GM18867 (cell line): ENCODE data around the gene TNFRSF12A.
"Not testable (repeated sequence)": the region's sequence is repeated elsewhere in the genome, so short reads cannot be mapped to it uniquely, and the experiment has no call there.

Experiments used
- ATAC-seq: cut with Tn5 transposase; IDR thresholded peaks from one replicate; pipeline ENCODE4 v1.9.1; 2021; ENCODE audit warnings: mild to moderate bottlenecking, moderate library complexity; ENCODE audit not compliant: unreplicated experiment

Gene TNFRSF12A

DNA sequence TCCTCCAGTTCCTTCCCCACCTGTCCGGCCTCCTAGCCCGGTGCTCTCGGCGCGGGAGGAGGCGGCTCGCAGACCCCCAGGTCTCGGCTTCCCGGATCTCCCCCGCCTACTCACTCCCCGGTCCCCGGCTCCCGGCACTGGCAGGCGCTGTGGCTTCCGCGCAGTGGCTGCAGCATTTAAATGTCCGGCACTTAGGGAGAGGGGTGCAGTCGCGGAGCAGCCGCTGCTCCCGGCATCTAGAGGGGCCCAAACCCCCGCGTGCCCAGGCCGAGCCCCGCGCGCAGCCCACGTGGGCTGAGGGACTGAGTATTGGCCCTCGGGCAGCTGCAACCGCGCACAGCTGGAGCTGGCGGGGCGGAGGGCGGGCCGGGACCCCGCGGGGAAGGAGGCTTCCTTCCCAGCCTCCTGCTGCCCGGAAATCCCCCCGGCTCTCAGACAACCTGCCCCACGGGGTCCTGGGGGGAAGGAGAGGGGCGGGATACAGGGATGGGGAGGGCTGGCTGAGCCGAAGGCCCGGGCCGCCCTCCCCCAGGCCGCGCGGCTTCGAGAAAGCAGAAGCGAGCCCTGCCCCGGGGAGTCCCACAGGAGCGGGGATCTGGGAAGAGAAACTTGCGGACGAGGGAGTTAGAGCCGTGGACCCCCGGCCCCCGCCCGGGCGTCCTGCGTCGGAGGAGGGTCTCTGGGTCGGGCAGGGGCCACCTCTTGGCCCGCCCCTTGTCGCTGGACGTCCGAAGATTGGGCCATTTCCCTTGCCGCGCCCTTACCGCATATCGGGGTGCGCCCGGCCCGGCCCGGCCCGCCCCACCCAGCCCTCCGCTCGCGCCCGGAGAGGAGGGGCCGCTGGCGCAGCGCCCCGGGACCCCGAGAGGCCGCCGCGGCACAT, 25.8 kb downstream of the TNFRSF12A start, which contains the start of gene MMP25:
Gene MMP25 (plus strand): TSS at position 804 of the 883 bp plus-strand sequence. CDS start 357 bp downstream, outside the sequence.
- ATAC-seq: no peak

DNA sequence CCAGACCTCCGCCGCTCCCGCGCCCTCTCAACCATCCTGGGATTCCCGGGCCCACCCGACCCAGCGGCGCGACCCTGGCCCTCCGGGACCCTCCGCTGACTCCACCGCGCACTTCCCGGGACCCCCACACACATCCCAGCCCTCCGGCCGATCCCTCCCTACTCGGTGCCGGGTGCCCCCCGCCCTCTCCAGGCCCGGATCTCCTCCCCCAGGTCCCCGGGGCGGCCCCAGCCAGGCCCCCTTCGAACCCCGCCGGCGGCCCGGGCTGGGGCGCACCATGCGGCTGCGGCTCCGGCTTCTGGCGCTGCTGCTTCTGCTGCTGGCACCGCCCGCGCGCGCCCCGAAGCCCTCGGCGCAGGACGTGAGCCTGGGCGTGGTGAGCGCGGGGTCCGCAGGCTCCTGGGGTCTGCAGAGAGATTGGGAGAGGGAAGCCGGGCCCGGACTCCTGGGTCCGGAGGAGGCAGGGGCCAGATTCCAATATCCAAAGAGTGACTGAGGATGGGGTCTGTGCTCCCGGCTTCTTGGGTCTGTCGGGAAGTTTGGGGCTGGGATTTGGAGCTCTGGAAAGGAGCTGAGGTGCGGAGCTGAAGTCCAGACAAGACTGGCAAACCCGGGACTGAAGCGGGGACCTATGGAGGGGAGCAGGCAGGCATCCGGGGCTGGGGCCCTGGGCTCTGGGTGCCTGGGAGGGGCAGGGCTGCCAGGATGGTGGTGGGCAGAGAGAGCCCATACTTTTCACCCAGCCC, 26.6 kb downstream of the TNFRSF12A start:
- ATAC-seq: no peak

- no peak for ATAC-seq
These were observed 27.2 kb downstream of the TNFRSF12A start for GRCh38 chr16:3047387-3047720.

DNA sequence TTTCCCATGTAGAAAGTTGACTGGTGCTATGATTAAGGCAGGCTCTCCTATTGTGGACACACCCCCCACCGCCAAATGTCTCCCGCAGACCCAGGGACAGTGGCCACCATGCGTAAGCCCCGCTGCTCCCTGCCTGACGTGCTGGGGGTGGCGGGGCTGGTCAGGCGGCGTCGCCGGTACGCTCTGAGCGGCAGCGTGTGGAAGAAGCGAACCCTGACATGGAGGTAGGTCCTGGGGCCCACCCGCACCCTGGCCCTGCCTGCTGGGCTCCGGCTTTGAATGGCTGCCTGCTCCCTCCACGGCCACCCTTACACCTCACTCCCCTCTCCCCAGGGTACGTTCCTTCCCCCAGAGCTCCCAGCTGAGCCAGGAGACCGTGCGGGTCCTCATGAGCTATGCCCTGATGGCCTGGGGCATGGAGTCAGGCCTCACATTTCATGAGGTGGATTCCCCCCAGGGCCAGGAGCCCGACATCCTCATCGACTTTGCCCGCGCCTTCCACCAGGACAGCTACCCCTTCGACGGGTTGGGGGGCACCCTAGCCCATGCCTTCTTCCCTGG, 29.8 kb downstream of the TNFRSF12A start:
- ATAC-seq: no peak

- no peak for ATAC-seq
These were observed 30.3 kb downstream of the TNFRSF12A start for GRCh38 chr16:3050487-3050886.

- ATAC-seq: no peak
These were observed 30.8 kb downstream of the TNFRSF12A start for GRCh38 chr16:3051009-3051408.

GRCh38 chr16:3051494-3051893, 31.3 kb downstream of the TNFRSF12A start:
- ATAC-seq: no peak

DNA sequence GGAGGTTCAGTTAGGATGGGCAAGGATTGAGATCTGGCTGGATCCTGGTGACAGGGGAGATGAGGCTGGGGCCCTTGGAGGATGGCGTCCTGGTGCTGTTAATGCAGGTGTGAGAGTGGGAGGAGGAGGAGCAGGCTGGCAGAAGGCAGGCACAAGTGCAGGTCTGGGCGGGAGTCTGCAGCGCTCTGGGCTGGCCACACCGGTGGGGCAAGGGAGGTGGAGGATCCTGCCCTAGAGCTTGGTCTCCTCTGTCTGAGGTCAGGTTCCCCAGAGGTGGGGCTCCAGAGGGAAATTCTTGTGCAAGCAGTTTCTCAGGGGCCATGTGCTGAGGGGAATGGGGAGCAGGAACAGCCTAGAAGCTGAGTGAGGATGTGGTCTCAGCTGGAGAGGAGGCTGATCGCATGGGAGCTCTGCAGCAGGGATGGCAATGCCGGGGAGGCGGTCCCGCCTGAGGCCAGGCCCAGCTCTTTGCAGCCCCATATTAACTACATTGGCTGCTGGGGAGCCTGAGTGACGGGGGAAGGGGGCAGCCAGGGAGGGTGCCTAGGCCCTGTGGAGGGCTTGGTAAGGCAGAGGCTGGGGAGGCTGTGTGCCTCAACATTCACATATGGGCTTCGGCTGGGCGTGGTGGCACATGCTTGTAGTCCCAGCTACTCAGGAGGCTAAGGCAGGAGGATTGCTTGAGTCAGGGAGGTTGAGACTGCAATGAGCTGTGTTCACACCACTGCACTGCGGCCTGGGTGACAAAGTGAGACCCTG, 32.6 kb downstream of the TNFRSF12A start:
- ATAC-seq: not testable (repeated sequence)

- not testable (repeated sequence) for ATAC-seq
These were observed 33.2 kb downstream of the TNFRSF12A start for GRCh38 chr16:3053330-3053710.

GRCh38 chr16:3054965-3055733, 35.0 kb downstream of the TNFRSF12A start:
- ATAC-seq: no peak

DNA sequence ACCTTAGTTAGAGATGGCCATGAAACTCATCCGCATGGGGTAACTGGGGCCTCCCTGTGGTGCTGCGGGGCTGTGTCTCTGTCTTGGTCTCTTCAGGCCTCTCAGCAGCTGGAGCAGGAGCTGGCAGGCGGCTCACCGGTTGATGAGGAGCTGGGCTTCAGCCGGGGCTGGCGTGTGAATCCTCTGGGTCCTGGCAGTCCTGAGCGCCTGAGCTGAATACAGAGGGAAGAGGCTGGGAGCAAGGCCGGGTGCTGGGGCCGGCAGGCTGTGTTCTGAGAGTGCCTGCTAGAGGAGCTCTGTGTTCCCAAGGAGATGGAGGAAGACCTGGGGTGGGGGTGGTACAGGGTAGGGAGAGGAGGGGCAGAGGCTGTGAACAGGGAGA, 35.6 kb downstream of the TNFRSF12A start:
- ATAC-seq: not testable (repeated sequence)

DNA sequence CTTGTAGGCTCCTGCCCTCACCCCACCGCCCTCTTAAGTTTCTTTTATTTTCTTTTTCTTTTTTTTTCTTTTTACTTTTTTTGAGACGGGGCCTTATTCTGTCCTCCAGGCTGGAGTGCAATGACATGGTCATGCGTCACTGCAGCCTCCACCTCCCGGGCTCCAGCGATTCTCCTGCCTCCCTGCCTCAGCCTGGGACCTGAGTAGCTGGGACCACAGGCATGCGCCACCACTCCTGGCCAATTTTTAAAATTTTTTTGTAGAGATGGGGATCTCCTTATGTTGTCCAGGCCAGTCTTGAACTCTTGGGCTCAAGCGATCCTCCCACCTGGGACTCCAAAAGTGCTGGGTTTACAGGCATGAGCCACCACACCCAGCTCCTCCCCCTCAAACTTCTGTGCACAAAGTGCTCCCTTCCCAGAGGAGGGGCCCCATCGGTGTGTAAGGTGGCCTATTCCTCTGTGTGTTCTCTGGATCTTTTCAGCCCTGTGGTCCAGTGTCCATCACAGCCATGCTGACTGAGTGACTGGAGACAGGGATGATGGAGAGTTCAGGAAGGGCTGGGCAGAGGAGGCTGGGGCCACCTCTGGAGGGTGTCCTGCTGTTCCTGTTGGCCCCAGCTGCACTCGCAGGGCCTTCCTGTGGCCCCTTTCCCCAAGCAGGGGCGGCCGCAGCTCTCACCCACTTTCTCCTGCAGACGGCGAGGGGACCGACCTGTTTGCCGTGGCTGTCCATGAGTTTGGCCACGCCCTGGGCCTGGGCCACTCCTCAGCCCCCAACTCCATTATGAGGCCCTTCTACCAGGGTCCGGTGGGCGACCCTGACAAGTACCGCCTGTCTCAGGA, 36.4 kb downstream of the TNFRSF12A start:
- no peak for ATAC-seq

DNA sequence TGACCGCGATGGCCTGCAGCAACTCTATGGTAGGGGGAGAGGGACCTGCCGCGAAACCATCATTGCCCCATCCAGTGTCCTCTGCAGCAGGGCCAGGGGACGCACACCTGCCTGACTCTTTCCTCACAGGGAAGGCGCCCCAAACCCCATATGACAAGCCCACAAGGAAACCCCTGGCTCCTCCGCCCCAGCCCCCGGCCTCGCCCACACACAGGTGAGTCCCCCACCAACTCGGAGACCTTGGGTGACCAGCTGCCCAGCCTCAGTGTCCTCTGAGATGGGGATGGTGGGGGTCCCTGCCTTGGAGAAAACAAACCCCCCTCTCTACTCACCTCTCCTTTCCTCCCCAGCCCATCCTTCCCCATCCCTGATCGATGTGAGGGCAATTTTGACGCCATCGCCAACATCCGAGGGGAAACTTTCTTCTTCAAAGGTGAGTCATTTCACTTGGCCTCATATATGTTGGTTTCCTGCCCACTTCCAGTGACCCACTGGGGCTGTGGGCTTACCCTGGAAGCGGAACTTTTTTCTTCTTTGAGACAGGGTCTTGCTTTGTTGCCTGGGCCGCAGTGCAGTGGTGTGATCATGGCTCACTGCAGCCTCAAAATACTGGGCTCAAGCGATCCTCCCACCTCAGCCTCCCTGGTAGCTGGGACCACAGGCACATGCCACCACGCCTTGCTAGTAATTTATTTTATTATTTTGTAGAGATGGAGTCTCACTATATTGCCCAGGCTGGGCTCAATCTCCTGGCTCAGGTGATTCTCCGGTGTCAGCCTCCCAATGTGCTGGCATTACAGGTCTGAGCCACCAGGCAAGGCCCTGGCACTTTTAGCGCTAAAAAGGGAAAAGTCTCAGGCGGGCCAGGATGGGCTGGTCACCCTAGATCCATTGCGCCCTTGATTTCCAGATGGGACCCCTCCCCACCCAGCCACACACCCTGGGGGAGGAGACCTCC, 37.3 kb downstream of the TNFRSF12A start:
- no peak for ATAC-seq

DNA sequence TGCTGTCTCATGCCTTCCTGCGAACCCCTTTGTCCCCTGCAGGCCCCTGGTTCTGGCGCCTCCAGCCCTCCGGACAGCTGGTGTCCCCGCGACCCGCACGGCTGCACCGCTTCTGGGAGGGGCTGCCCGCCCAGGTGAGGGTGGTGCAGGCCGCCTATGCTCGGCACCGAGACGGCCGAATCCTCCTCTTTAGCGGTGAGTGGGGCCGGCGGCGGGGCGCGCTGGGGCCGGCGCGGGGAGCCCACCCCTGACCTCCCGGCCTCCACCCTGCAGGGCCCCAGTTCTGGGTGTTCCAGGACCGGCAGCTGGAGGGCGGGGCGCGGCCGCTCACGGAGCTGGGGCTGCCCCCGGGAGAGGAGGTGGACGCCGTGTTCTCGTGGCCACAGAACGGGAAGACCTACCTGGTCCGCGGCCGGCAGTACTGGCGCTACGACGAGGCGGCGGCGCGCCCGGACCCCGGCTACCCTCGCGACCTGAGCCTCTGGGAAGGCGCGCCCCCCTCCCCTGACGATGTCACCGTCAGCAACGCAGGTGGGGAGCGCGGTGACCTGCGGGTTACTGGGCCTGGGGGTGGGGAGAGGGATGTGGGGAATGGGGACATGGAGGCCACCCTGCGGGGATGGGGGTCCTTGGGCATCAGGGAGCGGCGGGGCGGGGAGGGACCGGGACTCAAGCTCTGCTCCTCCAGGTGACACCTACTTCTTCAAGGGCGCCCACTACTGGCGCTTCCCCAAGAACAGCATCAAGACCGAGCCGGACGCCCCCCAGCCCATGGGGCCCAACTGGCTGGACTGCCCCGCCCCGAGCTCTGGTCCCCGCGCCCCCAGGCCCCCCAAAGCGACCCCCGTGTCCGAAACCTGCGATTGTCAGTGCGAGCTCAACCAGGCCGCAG, 38.2 kb downstream of the TNFRSF12A start:
- ATAC-seq: peak; percentile 19

DNA sequence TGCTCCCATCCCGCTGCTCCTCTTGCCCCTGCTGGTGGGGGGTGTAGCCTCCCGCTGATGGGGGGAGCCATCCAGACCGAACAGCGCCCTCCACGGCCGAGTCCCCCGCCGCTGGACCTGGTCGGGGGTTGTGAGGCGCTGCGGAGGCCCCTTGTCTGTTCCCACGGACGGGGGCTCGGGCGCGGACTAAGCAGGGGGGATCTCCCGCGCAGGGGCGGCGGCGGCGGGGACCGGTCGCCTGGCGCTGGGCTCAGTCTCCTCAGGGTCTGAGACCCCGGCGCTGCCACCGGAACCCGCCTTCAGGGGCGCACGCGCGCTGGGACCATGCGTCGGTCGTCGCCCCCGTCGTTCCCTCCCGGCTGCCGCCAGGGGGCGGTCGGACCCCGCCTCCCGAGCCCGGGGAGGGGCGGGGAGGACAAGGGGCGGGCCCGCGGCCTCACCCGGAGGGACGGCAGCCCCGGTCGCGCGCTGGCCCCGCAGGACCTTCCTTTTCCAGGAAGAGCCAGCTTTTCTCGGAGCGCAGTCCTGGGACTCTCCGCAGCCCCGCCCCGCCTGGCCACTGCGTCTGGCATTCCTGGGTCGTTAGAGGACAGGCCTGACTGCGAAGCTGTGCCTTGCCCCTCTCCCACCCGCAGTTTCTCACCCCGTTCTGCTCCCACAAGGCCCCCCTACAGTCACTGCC, 39.0 kb downstream of the TNFRSF12A start:
- ATAC-seq: peak; percentile 78

DNA sequence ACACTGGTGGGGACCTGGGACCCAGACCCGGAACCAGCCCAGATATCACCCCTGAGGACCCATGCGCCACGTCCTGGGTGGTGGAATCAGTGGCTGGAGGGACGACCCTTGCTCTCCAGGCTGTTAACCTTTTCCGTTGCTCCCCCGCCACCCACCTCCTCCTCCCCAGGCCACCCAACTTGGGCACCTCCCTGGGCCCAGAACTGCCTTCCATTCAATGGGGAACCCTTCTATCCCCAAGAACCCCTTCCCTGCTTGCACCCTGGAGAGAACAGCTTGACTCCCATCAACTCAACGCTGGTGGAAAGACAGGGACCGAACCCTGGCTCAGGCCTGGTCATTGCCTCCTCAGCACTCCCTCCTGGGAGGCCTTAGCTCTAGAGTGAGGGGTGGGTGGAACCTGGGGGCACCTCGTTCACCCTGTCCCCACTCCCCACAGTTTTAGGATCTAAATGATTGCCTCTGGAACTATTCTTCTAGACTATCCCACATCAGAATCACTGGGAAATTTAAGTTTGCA, 39.6 kb downstream of the TNFRSF12A start:
- no peak for ATAC-seq
